GM18951 (cell line): ENCODE results near the gene RPS18.

Experiments used
- POLR2A ChIP-seq: IDR thresholded peaks from 4 replicates; pipeline ENCODE4 v1.6.1; 2011; ENCODE audit warnings: mild to moderate bottlenecking; ENCODE audit not compliant: insufficient read length, insufficient read depth; ENCODE audit errors: extremely low read depth
- in situ Hi-C: fragments of 300-500 bp; cut with MboI; formaldehyde crosslinking; loops from one replicate; pipeline ENCODE4 v1.12.0; 2022; ENCODE audit warnings: low sequenced_read_pairs, mixed read lengths, inconsistent platforms; ENCODE audit not compliant: unreplicated experiment

The RPS18 gene

GRCh38 chr6:33299237-33299944 lies 27.5 kb downstream of the RPS18 start:
- peak; percentile 84 for TF ChIP-seq POLR2A
- in situ Hi-C loops = no loop called here

GRCh38 chr6:33301877-33302276 lies 30.0 kb downstream of the RPS18 start:
- in situ Hi-C loops = no loop called here
- TF ChIP-seq POLR2A = no peak

GRCh38 chr6:33304216-33304615 lies 32.3 kb downstream of the RPS18 start:
- in situ Hi-C loops = no loop called here
- no peak for TF ChIP-seq POLR2A

- in situ Hi-C loops = no loop called here
- TF ChIP-seq POLR2A = peak; percentile 16
These were observed 33.2 kb downstream of the RPS18 start for GRCh38 chr6:33305052-33305451.

GRCh38 chr6:33306356-33306755 lies 34.5 kb downstream of the RPS18 start:
- no peak for TF ChIP-seq POLR2A
- in situ Hi-C loops = no loop called here

DNA sequence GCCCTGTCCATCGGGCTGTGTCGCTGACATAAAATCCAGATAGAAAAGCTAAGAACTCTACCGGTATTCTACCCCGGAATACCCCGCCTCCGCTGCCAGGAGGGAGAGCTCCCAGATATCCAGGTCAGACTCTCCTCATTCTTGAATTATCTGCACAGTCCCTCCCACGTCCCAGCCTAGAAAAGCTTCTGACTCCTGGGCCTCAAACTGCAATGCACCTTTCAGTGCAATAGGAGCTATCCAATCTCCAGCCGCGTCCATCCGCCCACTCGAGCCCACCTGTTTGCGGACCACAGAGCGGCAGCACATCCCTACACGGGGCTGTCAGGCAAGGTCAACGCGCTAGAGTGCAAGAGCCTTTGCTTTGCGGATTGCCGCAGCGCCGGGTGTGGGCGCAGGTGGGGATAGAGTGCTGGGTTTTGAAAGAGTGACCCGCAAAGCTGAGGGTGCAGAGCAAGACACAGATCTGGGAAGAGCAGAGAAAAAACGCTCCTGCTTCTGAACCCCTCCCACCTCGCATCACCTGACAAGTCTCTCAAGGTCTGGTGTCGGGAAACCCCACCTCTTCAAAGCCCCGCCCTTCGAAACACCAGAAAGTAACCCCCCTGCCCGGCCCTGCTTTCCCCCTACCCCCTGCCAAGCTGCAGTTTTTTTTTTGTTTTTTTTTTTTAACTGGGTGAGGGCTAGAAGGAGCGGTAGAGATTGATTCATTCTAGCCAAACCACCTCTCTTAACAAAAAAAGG lies 40.7 kb downstream of the RPS18 start:
- in situ Hi-C loops = no loop called here
- peak; percentile 36 for TF ChIP-seq POLR2A

DNA sequence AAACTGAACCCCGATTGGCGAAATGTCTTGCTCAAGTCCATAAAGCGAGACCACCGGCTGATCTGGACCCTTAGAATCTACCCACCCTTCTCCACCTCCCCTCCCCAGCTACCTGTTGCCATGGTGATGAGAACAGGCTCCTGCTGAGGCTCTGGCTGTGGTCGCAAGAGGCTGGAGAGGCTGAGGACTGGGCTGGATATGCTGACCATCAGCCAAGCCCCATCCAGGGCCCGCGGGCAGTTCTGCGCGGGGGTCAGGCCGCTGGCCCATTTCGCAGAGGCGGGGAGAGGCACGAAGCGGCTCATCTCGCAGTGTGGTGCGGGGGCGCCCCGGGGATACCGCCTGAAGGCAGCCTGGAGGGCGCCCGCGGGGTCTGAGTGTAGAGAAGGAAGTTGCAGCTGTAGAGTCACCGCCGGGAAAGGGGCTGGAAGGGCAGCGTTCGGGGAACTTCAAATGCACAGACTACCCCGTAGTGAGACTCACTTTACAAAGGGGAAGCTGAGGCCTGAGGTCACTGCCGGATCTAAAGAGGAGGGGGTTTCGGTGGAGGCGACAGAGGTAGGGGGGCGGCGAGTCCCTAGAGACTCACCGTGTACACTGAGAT lies 41.3 kb downstream of the RPS18 start:
- in situ Hi-C loops = no loop called here
- TF ChIP-seq POLR2A = no peak

DNA sequence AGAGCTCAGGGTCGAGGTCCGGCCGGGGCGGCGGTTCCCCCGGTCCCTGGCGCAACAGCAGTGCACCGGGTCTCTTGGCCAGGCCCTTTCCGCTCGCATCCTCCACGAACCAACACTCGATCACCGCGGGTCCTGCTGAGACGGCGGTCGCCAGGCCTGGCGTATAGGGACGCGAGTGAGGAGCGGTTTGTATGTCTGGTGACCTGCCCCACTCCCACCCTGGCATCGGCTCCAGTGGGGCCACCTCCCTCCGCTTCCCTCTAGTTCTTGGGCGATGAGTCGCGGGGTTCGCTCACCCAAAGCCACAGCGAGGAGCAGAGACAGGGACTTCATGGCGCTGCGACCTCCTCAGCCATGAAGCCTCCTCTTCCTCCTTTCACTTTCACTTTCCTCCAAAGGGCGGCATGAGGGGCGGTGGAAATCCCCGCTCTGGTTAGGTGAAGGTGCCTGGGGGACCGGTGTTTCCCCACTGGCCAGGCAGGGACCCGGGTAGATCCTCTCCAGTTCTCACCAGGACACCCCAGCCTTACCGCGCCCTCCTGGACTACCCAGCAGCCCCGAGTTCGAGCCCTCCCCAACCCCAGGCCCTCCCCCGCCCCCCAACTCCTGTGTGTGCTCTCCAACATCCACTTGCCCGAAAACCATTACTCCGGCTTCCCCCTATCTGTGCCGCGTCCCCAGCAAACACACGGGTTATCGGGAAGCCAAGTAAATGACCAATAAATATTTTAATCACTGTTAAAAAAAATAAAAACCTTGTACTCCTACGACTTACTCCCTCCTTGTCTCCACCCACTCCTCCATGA lies 42.0 kb downstream of the RPS18 start, which contains the start of gene TAPBP:
TAPBP (minus strand) TSS at position 370 of the 806 bp plus-strand sequence; CDS start at position 333, 37 bp downstream.
- in situ Hi-C loops = no loop called here
- TF ChIP-seq POLR2A = peak; percentile 75

DNA sequence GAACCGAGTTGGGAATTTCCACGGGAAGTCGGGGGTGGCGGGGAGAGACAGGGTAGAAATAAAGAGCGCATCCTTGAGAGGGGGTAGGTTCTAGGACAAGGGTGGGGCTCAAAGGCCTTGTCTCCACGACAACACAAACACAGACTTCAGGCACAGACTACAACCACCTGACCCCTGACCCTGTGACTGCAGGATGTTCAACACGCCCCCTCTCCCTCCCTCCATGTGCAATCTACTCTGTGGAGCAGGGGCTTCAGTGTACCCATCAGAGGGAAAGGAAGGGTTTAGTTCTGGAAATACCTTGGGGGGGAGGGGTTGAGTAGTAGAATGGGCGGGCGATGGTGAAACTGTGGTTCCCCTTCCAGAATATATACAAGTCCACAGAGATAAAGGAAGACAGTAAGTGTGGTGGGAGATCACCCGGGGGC lies 42.7 kb downstream of the RPS18 start:
- in situ Hi-C loops = no loop called here
- peak; percentile 22 for TF ChIP-seq POLR2A

DNA sequence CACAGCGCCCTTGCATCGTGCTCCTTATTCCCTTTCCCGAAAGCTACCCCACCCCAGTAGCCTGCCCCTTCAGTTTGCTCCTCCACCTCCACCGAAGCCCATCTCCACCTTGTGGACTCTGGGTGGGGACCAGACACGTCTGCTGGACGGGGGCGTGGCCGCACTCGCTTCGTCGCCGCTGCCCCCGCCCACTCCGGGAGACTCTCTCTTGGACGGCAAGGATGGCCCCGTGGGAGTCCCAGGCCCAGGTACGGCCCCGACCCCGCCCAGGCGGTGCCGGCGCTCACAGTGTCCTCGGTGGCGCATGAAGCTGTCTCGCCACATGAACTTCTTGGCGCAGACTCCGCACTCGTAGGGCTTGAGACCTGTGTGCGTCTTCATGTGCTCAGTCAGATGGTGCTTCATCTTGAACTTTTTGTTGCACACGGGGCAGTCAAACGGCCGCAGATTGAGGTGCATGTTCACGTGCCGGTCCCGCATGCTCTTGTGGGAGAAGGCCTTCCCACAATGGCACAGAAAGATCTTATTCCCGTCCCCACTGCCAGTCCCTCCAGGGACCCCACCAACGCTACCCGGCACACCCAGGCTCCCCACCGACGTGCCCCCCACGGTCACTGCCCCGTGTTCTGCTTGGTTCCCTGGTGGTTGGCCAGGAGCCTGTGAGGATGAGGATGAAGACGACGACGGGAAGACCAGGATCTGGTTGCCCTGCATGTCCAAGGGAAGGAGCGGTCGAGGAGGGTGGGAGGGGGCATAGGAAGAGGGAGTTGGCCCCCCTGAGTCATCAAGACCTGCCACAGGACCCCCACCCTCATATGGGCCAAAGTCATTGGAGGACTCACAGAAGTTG lies 43.3 kb downstream of the RPS18 start:
- peak; percentile 15 for TF ChIP-seq POLR2A
- in situ Hi-C loops = no loop called here

DNA sequence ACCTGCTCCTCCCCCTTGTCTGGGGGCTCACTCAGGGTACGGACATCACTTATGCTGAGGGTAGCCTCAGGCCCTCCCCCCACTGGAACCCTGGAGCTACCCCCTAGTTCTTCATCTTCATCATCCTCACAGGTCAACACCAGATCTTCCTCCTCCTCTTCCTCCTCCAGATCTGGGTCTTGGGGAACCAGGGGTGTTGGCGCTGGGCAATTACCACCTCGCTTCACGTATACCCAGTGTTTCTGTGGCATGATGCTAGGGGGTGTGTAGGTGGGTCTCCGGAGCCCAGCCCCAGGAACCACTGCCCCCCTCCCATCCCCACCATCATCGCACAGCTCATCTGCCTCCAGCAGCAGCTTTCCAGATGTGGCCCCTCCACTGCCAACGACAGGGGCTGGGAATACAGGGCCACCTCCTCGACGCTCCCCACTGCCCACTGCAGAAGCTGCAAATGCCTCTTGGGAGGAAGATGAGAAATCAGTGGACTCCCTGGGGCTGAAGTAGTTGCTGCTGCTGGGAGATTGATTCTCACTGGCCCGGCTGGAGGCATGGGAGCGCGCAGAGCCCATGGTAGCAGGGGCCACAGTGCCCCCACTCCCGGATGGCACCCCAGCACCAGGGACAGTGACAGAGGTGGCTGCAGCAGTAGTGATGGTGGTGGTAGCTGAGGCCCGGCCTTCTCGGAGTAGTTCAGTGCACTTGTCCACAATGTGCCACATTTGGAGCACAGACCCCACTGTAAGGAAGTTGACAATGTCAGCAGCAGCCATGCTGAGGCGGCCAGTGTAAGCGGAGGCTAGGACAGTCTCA lies 44.1 kb downstream of the RPS18 start:
- no peak for TF ChIP-seq POLR2A
- in situ Hi-C loops = no loop called here
